ENCODE data around the gene TBCEL.

TBCEL gene

DNA sequence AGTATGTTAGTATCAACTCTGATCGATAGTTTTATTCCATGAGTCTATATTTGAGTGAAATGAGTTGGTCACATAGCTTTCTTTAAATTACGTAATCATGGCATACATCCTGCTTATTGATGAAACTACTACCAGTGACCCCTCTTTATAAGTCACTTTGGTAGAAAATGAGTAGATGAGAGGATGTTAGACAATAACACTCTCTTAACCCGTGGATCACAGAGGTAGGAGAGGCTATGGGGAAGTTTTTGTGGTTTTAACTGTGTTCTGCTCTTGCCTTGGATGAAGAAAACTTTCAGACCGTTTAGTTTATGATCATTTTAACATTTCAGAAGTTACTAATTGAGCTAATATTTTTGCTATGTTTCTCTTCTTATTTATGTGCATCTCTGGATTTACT, 34.0 kb downstream of the TBCEL start:
- DNase-seq (no peak), ATAC-seq (replicated peaks) (no peak)
- no peak overlapping the region for H3K4me3 Mint-ChIP-seq
- peaks cover 0 to 3% of the 10 kb centered on the region in 2 donors for H3K4me1 Mint-ChIP-seq (ENCODE audit: low read depth in 2 of 2)
- peaks cover 7% of the 10 kb centered on the region for H3K36me3 Mint-ChIP-seq (ENCODE audit: insufficient read depth)
- H3K9me3 Mint-ChIP-seq, result no peaks in the 10 kb centered on the region
- H3K27me3 Mint-ChIP-seq, result no peaks in the 10 kb centered on the region
- peak overlapping the region in 1 of 2 donors; percentile 24 for H3K27ac Mint-ChIP-seq

DNA sequence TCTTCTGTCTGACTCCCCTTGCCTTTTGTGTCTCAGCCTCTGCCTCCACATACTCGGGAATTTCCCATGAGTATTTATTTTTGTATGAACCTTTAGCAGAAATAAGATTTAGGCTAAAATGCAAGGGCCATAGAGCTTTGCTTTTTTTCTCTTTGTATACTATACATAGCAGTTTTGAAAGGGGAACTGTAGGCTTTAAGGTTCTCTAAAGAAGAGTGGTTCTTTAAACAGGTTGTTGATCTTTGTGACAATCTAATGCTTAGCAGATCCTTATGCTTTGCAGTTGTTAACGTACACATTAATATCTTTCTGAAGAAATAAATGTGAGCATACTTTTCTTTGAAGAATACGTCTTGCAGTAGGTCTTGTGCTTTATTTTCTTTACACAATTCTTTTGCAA, 35.0 kb downstream of the TBCEL start:
- no peaks in the 10 kb centered on the region for H3K9me3 Mint-ChIP-seq
- H3K4me3 Mint-ChIP-seq, result no peak overlapping the region
- DNase-seq (no peak), ATAC-seq (replicated peaks) (no peak)
- H3K27ac Mint-ChIP-seq, result no peak overlapping the region
- H3K4me1 Mint-ChIP-seq (ENCODE audit: low read depth in 2 of 2), result peaks cover 0 to 3% of the 10 kb centered on the region in 2 donors
- no peaks in the 10 kb centered on the region for H3K27me3 Mint-ChIP-seq
- H3K36me3 Mint-ChIP-seq (ENCODE audit: insufficient read depth), result peaks cover 7% of the 10 kb centered on the region

DNA sequence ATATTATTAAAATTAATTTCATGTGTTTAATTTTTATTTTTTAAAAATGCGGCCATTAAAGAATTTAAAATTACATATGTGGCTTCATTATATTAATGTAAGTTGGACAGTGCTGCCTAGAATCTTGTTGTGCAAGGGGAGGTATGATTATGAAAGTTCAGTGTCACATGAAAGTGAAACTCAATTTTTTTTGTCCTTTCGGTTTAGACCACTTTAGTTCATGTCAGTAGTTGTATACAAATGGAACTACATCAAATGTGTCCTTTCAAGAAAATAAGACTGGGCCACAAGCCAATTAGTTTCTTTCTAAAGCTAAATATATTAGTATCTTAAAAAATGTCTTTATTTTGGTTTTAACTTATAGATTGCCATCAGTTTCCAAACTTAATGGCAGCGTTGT, 35.7 kb downstream of the TBCEL start:
- Mint-ChIP-seq H3K4me3 (peak overlapping the region in 1 of 2 donors; percentile 29), H3K36me3 (ENCODE audit: insufficient read depth) (peaks cover 7% of the 10 kb centered on the region), H3K27me3 (no peaks in the 10 kb centered on the region), H3K4me1 (ENCODE audit: low read depth in 2 of 2) (peaks cover 0 to 3% of the 10 kb centered on the region in 2 donors), H3K9me3 (no peaks in the 10 kb centered on the region), H3K27ac (peak overlapping the region in 1 of 2 donors; percentile 77)
- ATAC-seq (replicated peaks) (peak; percentile 45), DNase-seq (no peak)

DNA sequence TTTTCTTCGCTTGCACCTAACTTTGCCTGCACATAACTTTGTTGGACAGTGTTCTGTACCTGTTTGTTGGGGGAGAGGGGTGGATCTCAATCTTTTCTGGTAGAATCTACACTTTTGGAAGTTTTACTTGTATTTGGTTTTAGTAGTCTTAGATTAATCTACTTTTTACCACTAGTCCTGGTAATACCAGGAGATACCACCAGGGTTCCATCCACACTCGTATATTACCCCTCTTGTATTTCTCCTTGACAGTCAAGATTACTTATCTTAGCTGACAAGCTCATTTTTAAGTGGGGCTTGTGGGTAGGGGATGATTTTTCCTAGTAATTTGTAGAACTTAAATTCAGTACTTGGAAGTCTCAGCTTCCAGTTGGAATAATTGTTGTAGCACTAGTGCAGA, 39.8 kb downstream of the TBCEL start:
- Mint-ChIP-seq H3K4me1 (ENCODE audit: low read depth in 2 of 2) (no peaks in the 10 kb centered on the region), H3K27me3 (no peaks in the 10 kb centered on the region), H3K9me3 (no peaks in the 10 kb centered on the region), H3K4me3 (no peak overlapping the region), H3K27ac (no peak overlapping the region), H3K36me3 (ENCODE audit: insufficient read depth) (peaks cover 3% of the 10 kb centered on the region)
- DNase-seq (no peak), ATAC-seq (replicated peaks) (no peak)

DNA sequence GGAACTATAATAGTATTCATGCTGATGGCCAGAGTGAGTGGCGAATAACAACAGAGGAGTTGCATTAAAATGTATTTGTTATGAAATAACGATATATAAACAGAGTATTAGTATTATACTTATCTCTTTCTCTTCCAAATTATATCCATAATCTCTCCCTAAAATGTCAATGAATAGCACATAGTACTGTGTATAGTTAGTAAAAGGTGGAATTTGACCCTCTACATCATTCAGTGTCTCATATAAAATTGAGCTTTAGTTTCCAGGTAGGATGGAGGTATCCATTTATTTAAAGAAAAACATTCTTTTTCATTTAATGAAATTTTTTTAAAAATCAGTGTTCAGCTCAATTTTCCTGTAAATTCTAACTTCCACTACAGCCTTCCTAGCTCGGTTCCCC, 42.7 kb downstream of the TBCEL start:
- Mint-ChIP-seq H3K36me3 (ENCODE audit: insufficient read depth) (peaks cover 5% of the 10 kb centered on the region), H3K27me3 (no peaks in the 10 kb centered on the region), H3K4me3 (no peak overlapping the region), H3K4me1 (ENCODE audit: low read depth in 2 of 2) (no peaks in the 10 kb centered on the region), H3K27ac (no peak overlapping the region), H3K9me3 (no peaks in the 10 kb centered on the region)
- no peak for ATAC-seq (replicated peaks)
- DNase-seq, result no peak

- Mint-ChIP-seq H3K4me1 (ENCODE audit: low read depth in 2 of 2) (no peaks in the 10 kb centered on the region), H3K4me3 (no peak overlapping the region), H3K27ac (no peak overlapping the region), H3K9me3 (no peaks in the 10 kb centered on the region), H3K27me3 (no peaks in the 10 kb centered on the region), H3K36me3 (ENCODE audit: insufficient read depth) (peaks cover 5% of the 10 kb centered on the region)
- DNase-seq (no peak), ATAC-seq (replicated peaks) (no peak)
Measured at GRCh38 chr11:121067026-121067425, 43.1 kb downstream of the TBCEL start.

DNA sequence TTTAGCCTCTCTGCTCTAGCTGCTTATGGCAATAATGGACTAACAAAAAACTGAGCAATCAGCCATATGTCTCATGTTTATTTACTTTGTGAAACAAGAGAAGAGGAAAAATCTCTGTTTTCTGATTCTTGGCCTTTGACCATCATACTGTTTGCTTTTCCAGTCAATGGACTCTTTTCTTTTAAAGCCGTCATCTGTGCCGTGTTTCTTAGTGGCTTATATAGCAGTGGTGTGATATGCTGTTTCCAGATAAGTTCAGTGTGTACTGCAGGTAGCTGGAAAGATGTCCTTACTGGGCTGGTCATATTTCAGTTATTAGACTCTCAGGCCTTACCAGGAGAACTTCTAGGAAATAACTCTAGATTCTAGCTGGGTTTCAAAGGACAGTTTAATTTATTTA, 43.6 kb downstream of the TBCEL start:
- no peak for ATAC-seq (replicated peaks)
- no peak overlapping the region for H3K4me3 Mint-ChIP-seq

GRCh38 chr11:121067962-121068647, 44.2 kb downstream of the TBCEL start:
- no peak for DNase-seq
- Mint-ChIP-seq H3K4me1 (ENCODE audit: low read depth in 2 of 2) (no peaks in the 10 kb centered on the region), H3K27ac (no peak overlapping the region), H3K9me3 (no peaks in the 10 kb centered on the region), H3K36me3 (ENCODE audit: insufficient read depth) (peaks cover 5% of the 10 kb centered on the region), H3K4me3 (no peak overlapping the region), H3K27me3 (no peaks in the 10 kb centered on the region)
- no peak for ATAC-seq (replicated peaks)

More for the DNA sequence above, 43.6 kb downstream of the TBCEL start:
- Mint-ChIP-seq H3K36me3 (ENCODE audit: insufficient read depth) (peaks cover 5% of the 10 kb centered on the region), H3K4me1 (ENCODE audit: low read depth in 2 of 2) (no peaks in the 10 kb centered on the region), H3K27ac (no peak overlapping the region), H3K9me3 (no peaks in the 10 kb centered on the region), H3K27me3 (no peaks in the 10 kb centered on the region)
- DNase-seq, result no peak

DNA sequence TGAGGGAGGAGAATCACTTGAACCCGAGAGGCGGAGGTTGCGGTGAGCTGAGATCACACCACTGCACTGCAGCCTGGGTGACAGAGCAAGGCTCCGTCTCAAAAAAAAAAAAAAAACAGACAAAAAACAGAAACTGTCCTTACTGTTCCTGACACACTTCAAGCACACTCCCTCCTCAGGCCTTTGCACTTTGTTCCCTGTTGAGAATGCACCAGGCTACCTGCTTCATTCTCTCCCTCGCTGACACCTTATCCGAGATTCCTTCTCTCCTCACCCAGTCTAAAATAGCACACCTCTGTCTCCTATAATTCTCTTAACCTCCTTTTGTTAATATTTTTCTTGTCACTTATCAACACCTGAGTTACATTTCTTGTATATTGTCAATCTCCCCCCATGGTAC, 44.9 kb downstream of the TBCEL start:
- no peaks in the 10 kb centered on the region for H3K9me3 Mint-ChIP-seq
- no peak overlapping the region for H3K27ac Mint-ChIP-seq
- no peak for ATAC-seq (replicated peaks)
- peaks cover 5% of the 10 kb centered on the region for H3K36me3 Mint-ChIP-seq (ENCODE audit: insufficient read depth)
- H3K27me3 Mint-ChIP-seq, result no peaks in the 10 kb centered on the region
- no peak overlapping the region for H3K4me3 Mint-ChIP-seq
- no peaks in the 10 kb centered on the region for H3K4me1 Mint-ChIP-seq (ENCODE audit: low read depth in 2 of 2)
- no peak for DNase-seq

- H3K27ac Mint-ChIP-seq, result no peak overlapping the region
- no peaks in the 10 kb centered on the region for H3K4me1 Mint-ChIP-seq (ENCODE audit: low read depth in 2 of 2)
- ATAC-seq (replicated peaks), result no peak
- no peak for DNase-seq
- no peaks in the 10 kb centered on the region for H3K9me3 Mint-ChIP-seq
- H3K27me3 Mint-ChIP-seq, result no peaks in the 10 kb centered on the region
- H3K36me3 Mint-ChIP-seq (ENCODE audit: insufficient read depth), result peaks cover 5% of the 10 kb centered on the region
- no peak overlapping the region for H3K4me3 Mint-ChIP-seq
Measured at GRCh38 chr11:121070951-121071845, 47.3 kb downstream of the TBCEL start.

- Mint-ChIP-seq H3K27me3 (no peaks in the 10 kb centered on the region), H3K4me3 (no peak overlapping the region), H3K9me3 (no peaks in the 10 kb centered on the region), H3K27ac (no peak overlapping the region), H3K36me3 (ENCODE audit: insufficient read depth) (peaks cover 5% of the 10 kb centered on the region), H3K4me1 (ENCODE audit: low read depth in 2 of 2) (no peaks in the 10 kb centered on the region)
- DNase-seq (no peak), ATAC-seq (replicated peaks) (no peak)
Measured at GRCh38 chr11:121071846-121072450, 48.0 kb downstream of the TBCEL start.

DNA sequence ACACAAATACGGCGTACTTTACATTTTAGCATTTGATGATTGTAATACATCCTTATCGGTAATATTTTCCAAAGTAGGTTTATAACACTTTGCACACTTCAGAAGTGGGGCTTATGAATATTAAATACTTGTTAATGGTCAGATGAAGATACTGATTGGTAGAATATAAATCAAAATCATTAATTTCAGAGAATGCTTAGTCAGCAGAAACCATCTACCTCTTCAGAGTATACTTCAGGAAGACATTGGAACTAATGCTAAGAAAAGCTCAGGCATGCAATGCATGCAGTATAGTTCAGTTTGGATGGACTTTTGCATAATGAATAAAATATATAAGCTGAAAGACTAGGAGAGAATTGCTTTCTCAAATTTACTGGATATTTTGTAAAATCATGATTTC, 57.4 kb downstream of the TBCEL start:
- Mint-ChIP-seq H3K27me3 (no peaks in the 10 kb centered on the region), H3K36me3 (ENCODE audit: insufficient read depth) (peaks cover 3% of the 10 kb centered on the region), H3K4me1 (ENCODE audit: low read depth in 2 of 2) (peaks cover 0 to 7% of the 10 kb centered on the region in 2 donors), H3K9me3 (no peaks in the 10 kb centered on the region), H3K4me3 (no peak overlapping the region), H3K27ac (no peak overlapping the region)
- ATAC-seq (replicated peaks) (no peak), DNase-seq (no peak)

GRCh38 chr11:121082219-121082618, 58.3 kb downstream of the TBCEL start:
- no peaks in the 10 kb centered on the region for H3K27me3 Mint-ChIP-seq
- H3K9me3 Mint-ChIP-seq, result no peaks in the 10 kb centered on the region
- peaks cover 10% of the 10 kb centered on the region for H3K36me3 Mint-ChIP-seq (ENCODE audit: insufficient read depth)
- ATAC-seq (replicated peaks) (no peak), DNase-seq (no peak)
- no peak overlapping the region for H3K4me3 Mint-ChIP-seq
- no peak overlapping the region for H3K27ac Mint-ChIP-seq
- peaks cover 0 to 7% of the 10 kb centered on the region in 2 donors for H3K4me1 Mint-ChIP-seq (ENCODE audit: low read depth in 2 of 2)

DNA sequence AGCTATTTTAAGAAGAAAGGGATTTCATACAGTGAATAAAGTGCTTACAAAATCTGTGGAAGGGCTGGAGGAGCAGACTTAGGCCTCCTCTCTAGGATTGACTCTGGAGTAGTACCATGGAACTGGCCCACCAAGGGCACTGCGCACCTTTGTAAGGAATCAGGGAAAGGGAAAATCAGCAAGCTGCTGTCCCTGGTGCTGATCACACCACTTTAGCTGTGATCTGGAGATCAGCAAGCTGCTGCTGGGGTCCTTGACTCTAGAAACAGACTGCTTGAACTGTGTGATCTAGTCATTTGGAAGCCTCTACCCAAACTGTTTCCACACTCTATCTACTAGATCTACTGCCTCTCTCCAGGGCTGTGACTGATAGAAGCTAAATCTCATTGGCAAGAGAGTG, 58.8 kb downstream of the TBCEL start:
- Mint-ChIP-seq H3K36me3 (ENCODE audit: insufficient read depth) (peaks cover 11% of the 10 kb centered on the region), H3K27ac (no peak overlapping the region), H3K9me3 (no peaks in the 10 kb centered on the region), H3K4me1 (ENCODE audit: low read depth in 2 of 2) (peaks cover 0 to 7% of the 10 kb centered on the region in 2 donors), H3K27me3 (no peaks in the 10 kb centered on the region), H3K4me3 (no peak overlapping the region)
- ATAC-seq (replicated peaks) (no peak), DNase-seq (no peak)
